ENCODE results near the gene TTBK2.

Gene TTBK2

GRCh38 chr15:42729409-42729808 is 191.2 kb downstream of the TTBK2 start:
- no peak for DNase-seq (ENCODE audit: low read depth in 4 of 4, low spot score in 1 of 4)

DNA sequence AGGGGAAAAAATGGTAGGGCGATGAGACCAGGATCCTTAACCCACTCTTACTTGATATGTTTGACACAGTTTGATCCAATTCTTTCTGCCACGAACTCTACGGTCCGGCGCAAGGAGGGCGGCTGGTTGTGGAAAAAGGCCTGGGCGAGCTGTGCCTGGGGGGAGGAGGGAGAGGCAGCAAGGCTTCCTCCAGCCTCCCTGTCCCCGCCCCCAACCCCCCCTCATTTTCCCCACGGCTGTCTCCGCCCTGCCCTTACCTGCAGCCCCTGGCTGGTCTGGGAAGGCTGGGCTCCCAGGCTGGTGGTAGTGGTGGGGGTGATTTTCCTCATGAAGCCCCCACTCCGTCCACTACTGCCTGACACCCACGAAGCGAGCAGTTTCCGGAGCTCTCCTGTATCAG is 191.6 kb downstream of the TTBK2 start:
- no peak for DNase-seq (ENCODE audit: low read depth in 4 of 4, low spot score in 1 of 4)

GRCh38 chr15:42728560-42728959 is 192.0 kb downstream of the TTBK2 start:
- DNase-seq (ENCODE audit: low read depth in 4 of 4, low spot score in 1 of 4): no peak

DNA sequence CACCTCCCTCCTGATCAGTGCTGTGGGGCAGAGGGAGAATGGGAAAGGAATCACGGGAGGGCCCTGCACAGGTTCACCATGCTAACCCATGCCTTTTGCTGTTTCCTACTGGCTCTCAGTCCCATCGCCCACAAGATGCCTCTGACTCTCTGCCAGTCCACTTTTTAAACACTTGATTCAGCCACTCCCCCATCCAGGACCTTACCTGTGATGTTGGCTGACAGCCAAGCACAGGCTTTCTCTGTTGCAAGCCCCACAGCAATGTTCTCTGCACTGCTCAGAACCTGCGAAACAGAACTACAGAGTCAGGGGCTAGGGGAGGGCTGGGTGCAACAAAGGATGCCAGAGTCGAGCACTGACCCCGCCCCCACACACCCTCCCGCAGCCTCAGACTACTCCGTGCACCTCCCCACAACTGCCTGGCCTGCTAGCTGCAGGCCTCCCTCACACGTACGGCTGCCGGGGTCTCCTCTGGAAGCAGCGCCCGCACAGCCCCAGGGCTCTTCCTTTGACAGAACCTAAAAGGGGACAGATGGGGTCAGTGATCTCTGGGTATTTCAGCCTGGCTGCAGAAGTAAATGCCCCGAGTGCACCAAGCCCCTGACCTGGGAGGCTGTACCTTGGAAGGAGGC is 192.7 kb downstream of the TTBK2 start:
- no peak for DNase-seq (ENCODE audit: low read depth in 4 of 4, low spot score in 1 of 4)

DNA sequence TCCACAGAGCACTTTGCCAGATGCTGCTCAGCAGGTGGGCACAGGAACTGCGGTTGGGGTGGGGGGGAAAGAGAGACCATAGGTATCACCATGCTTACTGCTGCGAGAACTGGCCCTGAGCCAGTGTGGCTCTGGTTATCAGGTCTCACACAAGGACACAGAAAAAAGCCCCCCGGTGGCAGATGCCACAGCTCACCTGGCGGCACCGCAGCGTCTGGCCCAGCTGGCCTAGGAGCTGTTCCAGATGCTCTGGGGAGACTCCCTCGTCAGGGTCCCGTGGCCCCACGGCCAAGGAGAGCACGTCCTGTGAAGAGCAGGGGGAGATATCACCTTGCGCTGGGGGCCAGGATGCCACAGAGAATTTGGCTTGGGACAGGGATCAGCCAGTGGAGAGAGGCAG is 194.5 kb downstream of the TTBK2 start:
- DNase-seq (ENCODE audit: low read depth in 4 of 4, low spot score in 1 of 4): no peak

- no peak for DNase-seq (ENCODE audit: low read depth in 4 of 4, low spot score in 1 of 4)
Observed at GRCh38 chr15:42725331-42725903, 195.2 kb downstream of the TTBK2 start.

DNA sequence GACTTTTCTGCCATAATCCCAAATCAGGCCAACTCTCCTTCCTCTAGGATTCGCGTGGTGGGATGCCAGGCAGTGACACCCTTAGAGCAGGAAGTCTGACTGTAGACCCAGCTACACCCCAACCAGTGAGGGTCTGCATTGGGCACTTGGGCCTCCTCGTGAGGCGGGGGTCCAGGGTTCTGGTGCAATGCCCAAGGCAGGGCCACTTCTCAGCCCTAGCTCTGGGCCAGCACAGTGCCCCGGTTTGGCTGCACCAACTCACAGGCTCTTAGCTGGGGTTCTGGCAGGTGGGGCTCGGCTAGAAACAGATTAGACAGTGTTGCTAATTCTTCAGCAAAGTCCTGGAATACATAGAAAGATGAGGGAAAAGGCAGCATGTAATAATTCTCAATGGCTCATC is 196.3 kb downstream of the TTBK2 start:
- no peak for DNase-seq (ENCODE audit: low read depth in 4 of 4, low spot score in 1 of 4)

DNA sequence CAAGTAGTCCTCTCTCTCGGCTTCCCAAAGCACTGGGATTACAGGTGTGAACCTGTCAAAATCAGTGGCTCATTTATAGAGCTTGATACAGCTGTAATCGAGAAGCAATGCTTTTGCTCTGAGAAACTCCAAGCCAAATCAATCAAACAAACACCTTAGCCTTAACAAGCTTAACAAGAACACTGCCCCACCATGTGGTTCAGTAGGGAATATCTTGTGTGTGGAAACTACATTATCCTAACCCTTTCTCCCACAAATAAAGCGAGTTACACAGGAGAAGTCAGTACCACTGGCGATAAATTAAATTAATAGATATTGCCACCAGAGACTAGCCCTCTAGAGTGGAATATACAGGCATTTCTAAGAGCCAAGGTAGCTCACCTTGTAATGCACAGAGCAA is 197.5 kb downstream of the TTBK2 start:
- DNase-seq (ENCODE audit: low read depth in 4 of 4, low spot score in 1 of 4): no peak

GRCh38 chr15:42721916-42722315 is 198.7 kb downstream of the TTBK2 start:
- DNase-seq (ENCODE audit: low read depth in 4 of 4, low spot score in 1 of 4): no peak

DNA sequence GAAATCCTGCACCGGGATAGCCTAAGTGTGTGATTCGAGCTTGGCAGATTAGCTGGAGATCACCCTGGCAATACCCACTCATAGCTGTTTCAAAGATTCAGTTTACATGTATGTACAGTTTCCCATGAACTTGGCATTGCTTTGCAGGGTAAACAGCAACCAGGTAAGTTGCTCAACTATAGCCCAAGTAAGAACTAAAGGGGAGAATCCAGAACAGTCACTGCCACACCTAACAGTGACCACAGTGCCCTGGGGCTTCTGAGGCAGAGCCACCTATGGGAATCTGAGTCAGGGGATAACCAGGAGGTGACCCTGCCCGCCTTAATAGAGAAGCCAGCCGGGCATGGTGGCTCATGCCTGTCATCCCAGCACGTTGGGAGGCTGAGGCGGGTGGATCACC is 199.6 kb downstream of the TTBK2 start:
- DNase-seq (ENCODE audit: low read depth in 4 of 4, low spot score in 1 of 4): no peak

- DNase-seq (ENCODE audit: low read depth in 4 of 4, low spot score in 1 of 4): no peak
Observed at GRCh38 chr15:42720071-42720470, 200.5 kb downstream of the TTBK2 start.

- no peak for DNase-seq (ENCODE audit: low read depth in 4 of 4, low spot score in 1 of 4)
Observed at GRCh38 chr15:42719043-42719442, 201.5 kb downstream of the TTBK2 start.

DNA sequence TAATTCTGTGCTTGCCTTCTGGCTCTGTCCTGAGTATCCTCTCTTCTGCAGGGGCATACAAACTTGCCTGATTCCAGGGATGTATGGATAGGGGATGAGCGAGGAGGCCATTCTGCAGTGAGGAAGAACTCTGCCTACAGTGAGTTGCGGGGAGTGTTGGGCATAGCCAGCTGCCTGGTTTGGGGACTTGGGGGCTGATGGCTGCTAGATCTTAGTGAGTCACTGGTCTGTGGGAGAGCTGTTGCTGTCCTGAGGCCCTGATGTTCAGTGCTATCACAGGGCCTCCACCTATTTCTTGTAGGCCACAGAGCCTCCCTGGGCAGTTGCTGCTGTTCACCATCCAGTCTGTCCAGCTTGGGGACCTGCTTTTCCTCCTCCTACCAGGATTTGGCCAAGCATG is 204.0 kb downstream of the TTBK2 start:
- no peak for DNase-seq (ENCODE audit: low read depth in 4 of 4, low spot score in 1 of 4)

DNA sequence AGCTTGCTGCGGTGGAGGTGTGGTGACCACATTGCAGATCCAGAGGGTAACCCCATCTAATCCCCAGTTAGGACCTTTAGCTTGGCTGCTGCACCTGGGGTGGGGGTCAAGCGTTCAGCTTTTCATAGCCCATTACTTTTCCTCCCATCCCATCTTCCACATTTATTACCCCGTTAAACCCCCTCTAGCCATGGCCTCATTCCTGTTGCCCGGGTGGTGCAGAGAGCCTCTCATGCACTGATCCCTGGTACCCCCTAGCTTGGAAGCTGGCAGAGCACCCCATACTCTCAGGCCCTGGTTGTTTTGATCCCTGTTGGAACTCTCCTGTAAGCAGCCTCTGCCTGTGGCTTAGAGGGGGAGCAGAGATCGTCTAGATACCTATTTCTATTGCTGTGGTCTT is 204.5 kb downstream of the TTBK2 start:
- DNase-seq (ENCODE audit: low read depth in 4 of 4, low spot score in 1 of 4): no peak

- no peak for DNase-seq (ENCODE audit: low read depth in 4 of 4, low spot score in 1 of 4)
Observed at GRCh38 chr15:42712584-42712983, 208.0 kb downstream of the TTBK2 start.

- DNase-seq (ENCODE audit: low read depth in 4 of 4, low spot score in 1 of 4): no peak
Observed at GRCh38 chr15:42711746-42712145, 208.8 kb downstream of the TTBK2 start.

GRCh38 chr15:42710662-42711061 is 209.9 kb downstream of the TTBK2 start:
- DNase-seq (ENCODE audit: low read depth in 4 of 4, low spot score in 1 of 4): no peak

DNA sequence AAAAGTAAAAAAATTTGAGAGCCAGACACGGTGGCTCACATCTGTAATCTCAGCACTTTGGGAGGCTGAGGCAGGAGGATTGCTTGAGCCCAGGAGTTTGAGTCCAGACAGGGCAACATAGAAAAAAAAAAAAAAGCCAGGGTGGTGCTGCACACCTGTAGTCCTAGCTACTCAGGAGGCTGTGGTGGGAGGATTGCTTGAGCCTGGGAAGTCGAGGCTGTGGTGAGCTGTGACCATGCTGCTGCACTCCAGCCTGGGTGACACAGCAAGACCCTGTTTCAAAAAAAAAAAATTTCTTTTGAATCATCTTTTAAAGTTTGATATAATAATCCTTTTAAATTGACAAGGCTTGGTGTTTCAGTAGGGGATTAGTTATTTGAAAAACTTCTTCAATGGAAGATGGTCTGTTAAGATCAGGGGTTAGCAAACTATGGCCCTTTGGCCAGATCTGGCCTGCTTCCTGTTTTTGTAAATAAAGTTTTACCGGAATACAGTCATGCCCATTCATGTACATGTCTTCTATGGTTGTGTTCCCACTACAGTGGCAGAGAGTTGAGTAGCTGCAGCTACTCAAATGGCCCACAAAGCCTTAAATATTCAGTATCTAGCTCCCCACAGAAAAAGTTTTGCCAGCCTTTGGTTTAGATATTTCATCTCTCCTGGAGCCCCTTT is 212.6 kb downstream of the TTBK2 start:
- DNase-seq (ENCODE audit: low read depth in 4 of 4, low spot score in 1 of 4): no peak

- DNase-seq (ENCODE audit: low read depth in 4 of 4, low spot score in 1 of 4): no peak
Observed at GRCh38 chr15:42707068-42707467, 213.5 kb downstream of the TTBK2 start.

- no peak for DNase-seq (ENCODE audit: low read depth in 4 of 4, low spot score in 1 of 4)
Observed at GRCh38 chr15:42705336-42705735, 215.2 kb downstream of the TTBK2 start.

- DNase-seq (ENCODE audit: low read depth in 4 of 4, low spot score in 1 of 4): peak; percentile 19 to 34 (median 28)
Observed at GRCh38 chr15:42704492-42704926, 216.1 kb downstream of the TTBK2 start.

DNA sequence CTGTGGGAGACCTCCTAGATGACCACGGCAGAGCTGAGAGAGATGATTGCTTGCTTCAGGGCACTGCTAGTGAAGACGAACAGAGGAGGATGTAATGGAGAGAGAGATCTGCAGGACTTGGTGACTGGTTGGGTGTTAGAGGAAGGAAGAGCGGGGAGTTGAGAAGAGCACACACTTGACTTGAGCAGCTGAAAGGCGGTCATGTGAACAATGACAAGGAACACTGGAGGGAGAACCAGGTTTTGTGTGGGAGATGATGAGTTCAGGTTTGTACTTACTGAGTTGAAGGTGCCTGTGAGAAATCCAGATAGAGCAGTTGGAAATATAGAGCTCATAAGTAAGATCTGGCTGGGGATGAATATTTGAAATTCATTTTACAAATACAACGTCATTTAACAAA is 224.0 kb downstream of the TTBK2 start:
- no peak for DNase-seq (ENCODE audit: low read depth in 4 of 4, low spot score in 1 of 4)
